Measurements from ENCODE around the gene DYNC1I1. TPM values are rescaled to one million over a fixed set of nuclear protein-coding genes. Genes with fewer than 3 reads are reported as not detected.

Gene DYNC1I1
- total RNA-seq, 1 experiment from 2014 or later = 3.2 TPM

GRCh38 chr7:96052289-96052688 lies 279.9 kb downstream of the DYNC1I1 start:
- no peak overlapping the region for H2BK15ac ChIP-seq (ENCODE audit: low read depth, low read length)
- no peak overlapping the region for H3K4ac ChIP-seq (ENCODE audit: low read depth, low read length)
- no peaks in the 10 kb centered on the region for H3K27me3 ChIP-seq (ENCODE audit: insufficient read depth, low read length)
- Mint-ChIP-seq H3K9me3 (no peaks in the 10 kb centered on the region), H3K36me3 (ENCODE audit: insufficient read depth in 1 of 3, low read depth in 3 of 3) (no peaks in the 10 kb centered on the region), H3K4me1 (no peaks in the 10 kb centered on the region), H3K4me3 (no peak overlapping the region), H3K27me3 (ENCODE audit: low read depth) (no peaks in the 10 kb centered on the region), H3K27ac (no peak overlapping the region)
- H2AK5ac ChIP-seq (ENCODE audit: insufficient read length, low read length) = no peak overlapping the region
- no peak overlapping the region for H3K4me2 ChIP-seq (ENCODE audit: insufficient read depth, insufficient read length, low read length)
- no peak overlapping the region for H3K14ac ChIP-seq (ENCODE audit: insufficient read depth, low read length)
- no peak overlapping the region for H4K8ac ChIP-seq (replicated peaks; ENCODE audit: insufficient read length, low read depth, low read length)
- no peaks in the 10 kb centered on the region for H3K9me3 ChIP-seq (ENCODE audit: control insufficient read depth, low read depth, low read length)
- H3K27ac ChIP-seq (ENCODE audit: insufficient read length, low read depth, low read length) = no peak overlapping the region
- no peaks in the 10 kb centered on the region for H3K4me1 ChIP-seq (ENCODE audit: insufficient read depth, low read length)
- no peak overlapping the region for H2BK20ac ChIP-seq (ENCODE audit: low read depth, low read length, poor library complexity, severe bottlenecking)
- H3K23me2 ChIP-seq (ENCODE audit: insufficient read length, low read depth, low read length, poor library complexity, severe bottlenecking) = no peaks in the 10 kb centered on the region
- no peaks in the 10 kb centered on the region for H3K79me2 ChIP-seq (ENCODE audit: insufficient read depth, low read length)
- no peak overlapping the region for H3K18ac ChIP-seq (ENCODE audit: insufficient read length, low read depth, low read length)
- no peak for DNase-seq
- H3K23ac ChIP-seq (ENCODE audit: insufficient read length, low read depth, low read length) = no peak overlapping the region
- H3K56ac ChIP-seq (ENCODE audit: insufficient read length, low read depth, low read length) = no peak overlapping the region
- no peak overlapping the region for H2BK12ac ChIP-seq (ENCODE audit: insufficient read length, low read depth, low read length)
- no peaks in the 10 kb centered on the region for H4K20me1 ChIP-seq (ENCODE audit: control insufficient read depth, insufficient read depth, insufficient read length)
- no peak overlapping the region for H2BK5ac ChIP-seq (ENCODE audit: insufficient read length, low read length)
- H4K5ac ChIP-seq (ENCODE audit: insufficient read length, low read depth, low read length) = no peak overlapping the region
- no peak for TF ChIP-seq CTCF (conservative IDR thresholded peaks at IDR 0.05)
- no peak overlapping the region for H2BK120ac ChIP-seq (ENCODE audit: low read depth, low read length, poor library complexity, severe bottlenecking)
- H3K9ac ChIP-seq (ENCODE audit: extremely low read depth, insufficient read length, low read length) = no peak overlapping the region
- H4K91ac ChIP-seq (ENCODE audit: insufficient read length, low read depth, low read length) = no peak overlapping the region
- no peak overlapping the region for H2AFZ ChIP-seq (ENCODE audit: low read length)
- no peak overlapping the region for H3T11ph ChIP-seq (ENCODE audit: low read length)
- no peaks in the 10 kb centered on the region for H3K79me1 ChIP-seq (ENCODE audit: insufficient read depth, low read depth, low read length, poor library complexity, severe bottlenecking)
